DND-41 (cell line): ENCODE data around the gene TMEM61.

ENCODE experiments used
- EZH2 ChIP-seq: IDR thresholded peaks from 3 replicates; pipeline ENCODE4 v1.6.1; 2012; ENCODE audit warnings: borderline replicate concordance, low read depth, mild to moderate bottlenecking, moderate library complexity, low read length, inconsistent platforms; ENCODE audit not compliant: severe bottlenecking
- TF ChIP-seq, protein P1 (sequence below): IDR thresholded peaks from 2 replicates; pipeline ENCODE4 v1.5.1; 2012; ENCODE audit warnings: borderline replicate concordance, low read length, moderate library complexity, mild to moderate bottlenecking; ENCODE audit not compliant: poor library complexity, severe bottlenecking; ENCODE audit errors: extremely low read depth

GRCh38 chr1:54977533-54978297 lies 2.7 kb upstream of the TMEM61 start:
- TF ChIP-seq, protein P1, sequence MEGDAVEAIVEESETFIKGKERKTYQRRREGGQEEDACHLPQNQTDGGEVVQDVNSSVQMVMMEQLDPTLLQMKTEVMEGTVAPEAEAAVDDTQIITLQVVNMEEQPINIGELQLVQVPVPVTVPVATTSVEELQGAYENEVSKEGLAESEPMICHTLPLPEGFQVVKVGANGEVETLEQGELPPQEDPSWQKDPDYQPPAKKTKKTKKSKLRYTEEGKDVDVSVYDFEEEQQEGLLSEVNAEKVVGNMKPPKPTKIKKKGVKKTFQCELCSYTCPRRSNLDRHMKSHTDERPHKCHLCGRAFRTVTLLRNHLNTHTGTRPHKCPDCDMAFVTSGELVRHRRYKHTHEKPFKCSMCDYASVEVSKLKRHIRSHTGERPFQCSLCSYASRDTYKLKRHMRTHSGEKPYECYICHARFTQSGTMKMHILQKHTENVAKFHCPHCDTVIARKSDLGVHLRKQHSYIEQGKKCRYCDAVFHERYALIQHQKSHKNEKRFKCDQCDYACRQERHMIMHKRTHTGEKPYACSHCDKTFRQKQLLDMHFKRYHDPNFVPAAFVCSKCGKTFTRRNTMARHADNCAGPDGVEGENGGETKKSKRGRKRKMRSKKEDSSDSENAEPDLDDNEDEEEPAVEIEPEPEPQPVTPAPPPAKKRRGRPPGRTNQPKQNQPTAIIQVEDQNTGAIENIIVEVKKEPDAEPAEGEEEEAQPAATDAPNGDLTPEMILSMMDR, result no peak
- TF ChIP-seq EZH2, result no peak
